Fibroblast of lung (primary cell): ENCODE results near the gene CLASP1. TPM values are rescaled to one million over a fixed set of nuclear protein-coding genes. Genes with fewer than 3 reads are reported as not detected.
A peak's percentile ranks its signal among the peaks of the same experiment; 100 is the strongest.

ENCODE experiments used
- DNase-seq, 2 donors: peaks; one replicate each; pipeline versions ENCODE4 v3.0.0 to v3.0.0-alpha.2; 2010; ENCODE audit warnings: low read depth in 2 of 2
- H2AFZ ChIP-seq: 2 replicates; pipeline ENCODE4 v1.5.1; 2012; ENCODE audit warnings: low read length, control low read depth, inconsistent platforms
- H3K27ac ChIP-seq: 2 replicates; pipeline ENCODE4 v1.5.1; 2011; ENCODE audit warnings: low read length, control low read depth; ENCODE audit not compliant: insufficient read depth
- H3K27me3 ChIP-seq: 2 replicates; pipeline ENCODE4 v1.5.1; 2011; ENCODE audit warnings: mild to moderate bottlenecking, low read length; ENCODE audit not compliant: control insufficient read depth, insufficient read depth
- H3K36me3 ChIP-seq: 2 replicates; pipeline ENCODE4 v1.5.1; 2011; ENCODE audit warnings: low read length; ENCODE audit not compliant: control insufficient read depth, insufficient read depth
- H3K4me1 ChIP-seq: 2 replicates; pipeline ENCODE4 v1.5.1; 2011; ENCODE audit warnings: low read length; ENCODE audit not compliant: control insufficient read depth, insufficient read depth; ENCODE audit errors: extremely low read depth
- H3K4me2 ChIP-seq: 2 replicates; pipeline ENCODE4 v1.5.1; 2011; ENCODE audit warnings: low read length, control low read depth; ENCODE audit not compliant: insufficient read depth; ENCODE audit errors: extremely low read depth
- H3K4me3 ChIP-seq, 4 experiments: fragments of 200-600 bp in 1 of 4; sonication (generic) in 1 of 4; replicated peaks in 1 of 4; 2 replicates each; pipeline ENCODE4 v1.5.1; 2011 to 2016; ENCODE audit warnings: low read length in 4 of 4, low read depth in 3 of 4, mild to moderate bottlenecking in 3 of 4, control low read depth in 2 of 4, inconsistent platforms in 1 of 4, mixed read lengths in 1 of 4; ENCODE audit not compliant: insufficient read depth in 1 of 4; ENCODE audit errors: control extremely low read depth in 1 of 4
- H3K79me2 ChIP-seq: 2 replicates; pipeline ENCODE4 v1.5.1; 2012; ENCODE audit warnings: mild to moderate bottlenecking, low read length, inconsistent platforms; ENCODE audit not compliant: control insufficient read depth, insufficient read depth
- H3K9ac ChIP-seq: 2 replicates; pipeline ENCODE4 v1.5.1; 2011; ENCODE audit warnings: mild to moderate bottlenecking, low read length, control low read depth; ENCODE audit not compliant: insufficient read depth
- H3K9me3 ChIP-seq: 2 replicates; pipeline ENCODE4 v1.5.1; 2012; ENCODE audit warnings: low read depth, low read length; ENCODE audit not compliant: control insufficient read depth, insufficient read depth
- H4K20me1 ChIP-seq: 2 replicates; pipeline ENCODE4 v1.5.1; 2011; ENCODE audit warnings: low read length; ENCODE audit not compliant: control insufficient read depth, insufficient read depth; ENCODE audit errors: extremely low read depth
- EZH2 ChIP-seq: IDR thresholded peaks from 2 replicates; pipeline ENCODE4 v1.5.1; 2012; ENCODE audit warnings: low read length, control low read depth, mild to moderate bottlenecking; ENCODE audit errors: missing control alignments
- polyA plus RNA-seq, 2 donors: library from polyadenylated mRNA; depleted of rRNA in 1 of 2; stranded (reverse) in 1 of 2; unstranded in 1 of 2; fragments of >200 nt; gene quantifications; 2 replicates each; pipeline ENCODE4 v1.2.1, GENCODE V29; 2011 to 2012; ENCODE audit warnings: missing spikeins in 1 of 2
- total RNA-seq: library from RNA; depleted of rRNA; stranded (reverse); fragments of >200 nt; gene quantifications from 2 replicates; pipeline ENCODE4 v1.2.1, GENCODE V29; 2014
- TF ChIP-seq, protein P1 (sequence below), 2 donors: IDR thresholded peaks in 1 of 2; conservative IDR thresholded peaks in 1 of 2; 1 replicate in 1 of 2; 2 replicates in 1 of 2; pipeline ENCODE4 v1.5.1; 2011 to 2012; ENCODE audit warnings: low read length in 2 of 2, control low read depth in 1 of 2, inconsistent platforms in 1 of 2, low read depth in 1 of 2, mild to moderate bottlenecking in 1 of 2

Gene CLASP1
- total and polyA plus RNA-seq, 2 donors (not counting 1 experiment from before 2014, with no cell fraction given) = 6.0 to 48.4 TPM

DNA sequence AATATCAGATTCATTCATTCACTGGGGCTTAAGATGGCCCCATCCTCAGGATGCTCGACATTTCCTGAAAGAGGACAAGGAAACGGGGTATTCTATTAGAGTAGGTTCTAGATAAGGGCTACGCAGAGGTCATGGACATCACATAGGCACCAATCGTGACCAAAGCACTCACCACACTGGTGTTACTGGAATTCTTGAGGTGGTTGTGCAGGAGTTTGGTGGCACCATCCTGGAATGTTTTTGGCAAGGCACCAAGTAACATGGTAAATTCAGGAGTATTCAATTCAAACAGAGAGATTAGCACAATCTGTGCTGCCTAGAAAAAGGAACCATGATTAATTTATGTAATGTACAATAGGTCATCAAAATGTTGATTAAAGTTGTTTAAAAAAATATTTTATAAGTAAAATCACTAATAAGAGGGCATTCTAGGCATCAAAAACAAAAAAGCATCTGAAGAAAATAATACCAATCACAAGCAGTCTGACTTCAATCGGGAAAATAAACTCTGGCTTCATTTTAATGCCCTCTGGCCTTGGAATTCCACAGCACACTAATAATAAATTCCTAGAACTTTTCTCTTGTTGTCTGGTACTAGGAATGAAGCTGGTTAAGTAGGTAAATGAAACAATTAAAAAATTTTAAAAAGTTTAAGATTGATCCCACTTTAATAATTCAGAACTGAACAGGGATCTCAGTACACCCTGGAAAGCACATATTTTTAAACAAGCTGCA lies 261.5 kb downstream of the CLASP1 start:
- no peak overlapping the region for H2AFZ ChIP-seq
- H3K9me3 ChIP-seq = no peaks in the 10 kb centered on the region
- TF ChIP-seq, protein P1, sequence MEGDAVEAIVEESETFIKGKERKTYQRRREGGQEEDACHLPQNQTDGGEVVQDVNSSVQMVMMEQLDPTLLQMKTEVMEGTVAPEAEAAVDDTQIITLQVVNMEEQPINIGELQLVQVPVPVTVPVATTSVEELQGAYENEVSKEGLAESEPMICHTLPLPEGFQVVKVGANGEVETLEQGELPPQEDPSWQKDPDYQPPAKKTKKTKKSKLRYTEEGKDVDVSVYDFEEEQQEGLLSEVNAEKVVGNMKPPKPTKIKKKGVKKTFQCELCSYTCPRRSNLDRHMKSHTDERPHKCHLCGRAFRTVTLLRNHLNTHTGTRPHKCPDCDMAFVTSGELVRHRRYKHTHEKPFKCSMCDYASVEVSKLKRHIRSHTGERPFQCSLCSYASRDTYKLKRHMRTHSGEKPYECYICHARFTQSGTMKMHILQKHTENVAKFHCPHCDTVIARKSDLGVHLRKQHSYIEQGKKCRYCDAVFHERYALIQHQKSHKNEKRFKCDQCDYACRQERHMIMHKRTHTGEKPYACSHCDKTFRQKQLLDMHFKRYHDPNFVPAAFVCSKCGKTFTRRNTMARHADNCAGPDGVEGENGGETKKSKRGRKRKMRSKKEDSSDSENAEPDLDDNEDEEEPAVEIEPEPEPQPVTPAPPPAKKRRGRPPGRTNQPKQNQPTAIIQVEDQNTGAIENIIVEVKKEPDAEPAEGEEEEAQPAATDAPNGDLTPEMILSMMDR (conservative IDR thresholded peaks at IDR 0.05 in 1 of 2, IDR thresholded peaks at IDR 0.05 in 1 of 2; ENCODE audit: low read depth in 1 of 2, low read length in 2 of 2) = no peak
- no peak for TF ChIP-seq EZH2
- H3K79me2 ChIP-seq = no peaks in the 10 kb centered on the region
- H3K4me1 ChIP-seq = peaks cover 3% of the 10 kb centered on the region
- H3K4me3 ChIP-seq = no peak overlapping the region
- no peaks in the 10 kb centered on the region for H4K20me1 ChIP-seq
- H3K27ac ChIP-seq = no peak overlapping the region
- H3K9ac ChIP-seq = no peak overlapping the region
- no peak overlapping the region for H3K4me2 ChIP-seq
- peak in 1 of 2 donors; percentile 45 for DNase-seq
- H3K27me3 ChIP-seq = no peaks in the 10 kb centered on the region
- peaks cover 4% of the 10 kb centered on the region for H3K36me3 ChIP-seq

DNA sequence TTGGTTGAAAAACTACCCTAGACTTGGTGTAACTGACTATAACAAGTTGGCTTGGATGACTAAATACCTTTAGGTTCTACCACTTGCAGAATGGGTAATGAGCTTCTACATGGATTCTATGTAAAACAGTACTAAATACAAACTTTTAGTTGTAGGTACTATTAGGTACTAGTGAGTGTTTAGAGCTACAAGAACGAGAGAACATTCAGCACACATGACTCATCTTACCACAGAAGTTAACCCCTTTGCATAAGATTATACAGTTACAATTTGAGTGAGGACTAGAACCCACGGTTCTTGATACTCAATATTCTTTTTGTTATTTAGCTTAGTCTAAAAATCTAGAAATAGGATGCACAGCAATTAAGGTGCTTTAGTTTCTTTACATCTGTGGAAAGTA lies 262.6 kb downstream of the CLASP1 start:
- Histone ChIP-seq H3K36me3 (peaks cover 4% of the 10 kb centered on the region), H3K79me2 (no peaks in the 10 kb centered on the region), H3K27ac (no peak overlapping the region), H3K4me2 (no peak overlapping the region), H3K4me1 (peaks cover 3% of the 10 kb centered on the region), H4K20me1 (no peaks in the 10 kb centered on the region), H3K9me3 (no peaks in the 10 kb centered on the region), H3K4me3 (no peak overlapping the region), H2AFZ (no peak overlapping the region), H3K27me3 (no peaks in the 10 kb centered on the region), H3K9ac (no peak overlapping the region)
- TF ChIP-seq EZH2 = no peak
- peak; percentile 65 to 79 for DNase-seq

DNA sequence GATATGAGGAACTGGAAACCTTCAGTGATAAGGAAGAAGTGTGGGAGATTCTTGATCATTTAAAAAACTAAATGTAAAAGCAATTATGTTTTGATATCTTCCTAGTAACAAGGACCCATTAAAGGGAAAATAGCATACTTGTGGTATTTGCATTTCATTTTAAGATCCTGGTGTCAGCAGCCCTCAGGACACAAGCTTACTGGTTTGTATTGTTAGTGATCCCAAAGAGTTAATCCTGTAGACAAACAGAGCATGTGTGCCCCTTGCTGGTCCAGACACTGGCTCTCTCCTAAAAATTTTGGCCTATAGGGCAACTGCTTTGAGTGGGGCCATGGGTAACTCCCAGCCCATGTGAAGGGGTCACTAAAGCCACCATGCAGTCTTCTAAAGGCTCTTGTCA lies 263.2 kb downstream of the CLASP1 start:
- Histone ChIP-seq H2AFZ (no peak overlapping the region), H3K9ac (no peak overlapping the region), H3K4me3 (no peak overlapping the region), H3K27ac (no peak overlapping the region), H3K4me2 (no peak overlapping the region), H3K79me2 (no peaks in the 10 kb centered on the region), H3K9me3 (no peaks in the 10 kb centered on the region), H3K27me3 (no peaks in the 10 kb centered on the region), H4K20me1 (no peaks in the 10 kb centered on the region), H3K4me1 (peaks cover 3% of the 10 kb centered on the region), H3K36me3 (peaks cover 4% of the 10 kb centered on the region)
- no peak for DNase-seq
- TF ChIP-seq EZH2 = no peak
- TF ChIP-seq, protein P1 (conservative IDR thresholded peaks at IDR 0.05 in 1 of 2, IDR thresholded peaks at IDR 0.05 in 1 of 2; ENCODE audit: low read depth in 1 of 2, low read length in 2 of 2) = no peak
